ENCODE measurements around the gene DESI2. TPM values are rescaled to one million over a fixed set of nuclear protein-coding genes. Genes with fewer than 3 reads are reported as not detected.

DESI2 gene
- total and polyA plus RNA-seq, 2 of the 8 experiments (the other 6 are each of a cell fraction or from before 2014, with no cell fraction given) = 54.0 to 110 TPM

DNA sequence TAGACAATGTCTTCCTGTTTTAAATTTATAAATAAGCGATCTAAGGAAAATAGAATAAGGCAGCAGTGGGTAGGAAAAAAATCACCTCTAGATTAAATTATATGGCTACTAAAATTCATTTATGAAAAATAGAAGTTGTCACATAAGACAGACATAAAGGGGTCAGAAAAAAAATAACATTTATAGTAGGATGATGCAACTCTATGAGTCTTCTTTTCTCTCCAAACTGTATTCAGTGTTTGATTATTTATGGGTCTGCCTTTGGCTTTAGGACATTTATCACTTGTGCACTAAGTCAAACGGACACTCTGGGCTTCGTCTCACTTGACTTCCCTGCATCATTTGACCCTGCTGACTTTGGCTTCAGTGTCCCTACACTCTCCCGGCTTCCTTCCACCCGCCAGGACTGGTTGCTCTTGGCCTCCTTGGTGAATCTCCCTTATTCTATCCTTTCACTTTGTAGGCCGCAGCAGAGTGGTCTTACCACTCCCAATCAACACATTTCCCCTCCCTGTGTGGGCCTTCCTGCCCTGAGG lies 47.0 kb upstream of the DESI2 start:
- Histone ChIP-seq H3K79me2 (ENCODE audit: control insufficient read depth in 1 of 2, insufficient read depth in 2 of 2, low read length in 2 of 2) (no peaks in the 10 kb centered on the region), H3K4me1 (replicated peaks in 1 of 4; ENCODE audit: control insufficient read depth in 3 of 4, insufficient read depth in 4 of 4, low read length in 3 of 4) (no peaks in the 10 kb centered on the region), H2BK120ac (replicated peaks; ENCODE audit: low read depth, low read length) (no peak overlapping the region), H3K14ac (ENCODE audit: insufficient read length) (no peak overlapping the region), H4K5ac (ENCODE audit: insufficient read length, low read depth, low read length) (no peak overlapping the region), H3K9me3 (ENCODE audit: insufficient read depth in 2 of 2, low read depth in 1 of 2, low read length in 1 of 2) (no peaks in the 10 kb centered on the region), H3K79me1 (ENCODE audit: low read depth, low read length) (no peaks in the 10 kb centered on the region), H3K9ac (replicated peaks in 1 of 4; ENCODE audit: extremely low read depth in 1 of 4, low read depth in 3 of 4, low read length in 3 of 4) (no peak overlapping the region), H3K18ac (ENCODE audit: extremely low read depth, low read length) (no peak overlapping the region), H3K27ac (ENCODE audit: low read depth, low read length) (no peak overlapping the region), H4K20me1 (replicated peaks in 1 of 2; ENCODE audit: control insufficient read depth in 1 of 2, insufficient read depth in 2 of 2, low read length in 2 of 2) (no peaks in the 10 kb centered on the region), H2BK20ac (ENCODE audit: low read length) (no peak overlapping the region), H3K27me3 (replicated peaks in 1 of 4; ENCODE audit: control insufficient read depth in 3 of 4, extremely low read depth in 1 of 4, insufficient read depth in 3 of 4, low read length in 3 of 4) (no peaks in the 10 kb centered on the region), H2AFZ (ENCODE audit: low read length) (no peak overlapping the region), H3K23me2 (ENCODE audit: low read depth, low read length) (no peaks in the 10 kb centered on the region), H3K36me3 (ENCODE audit: control insufficient read depth in 2 of 4, insufficient read depth in 4 of 4, low read length in 3 of 4) (no peaks in the 10 kb centered on the region), H4K8ac (ENCODE audit: extremely low read depth, insufficient read depth, low read length) (no peak overlapping the region), H3K4me2 (ENCODE audit: insufficient read depth in 1 of 2, low read depth in 2 of 2, low read length in 2 of 2) (no peak overlapping the region), H2BK5ac (ENCODE audit: low read depth, low read length) (no peak overlapping the region), H4K91ac (replicated peaks; ENCODE audit: insufficient read length, low read length) (no peak overlapping the region), H3K23ac (ENCODE audit: insufficient read length) (no peak overlapping the region), H2AK5ac (ENCODE audit: low read depth, low read length) (no peak overlapping the region), H2BK12ac (ENCODE audit: low read depth, low read length) (no peak overlapping the region), H3K56ac (replicated peaks; ENCODE audit: insufficient read length, low read depth, low read length) (no peak overlapping the region), H2BK15ac (ENCODE audit: low read length) (no peak overlapping the region), H3K4ac (replicated peaks; ENCODE audit: insufficient read length, low read depth, low read length) (no peak overlapping the region), H3K4me3 (ENCODE audit: extremely low read depth in 1 of 4, insufficient read depth in 2 of 4, low read depth in 3 of 4, low read length in 4 of 4) (no peak overlapping the region)
- TF ChIP-seq CEBPB (IDR thresholded peaks at IDR 0.05; ENCODE audit: low read depth, low read length) (0 out of 2 replicates have a peak, but pooled peaks have one; percentile 24), MAFK (IDR thresholded peaks at IDR 0.05; ENCODE audit: low read depth, low read length) (no peak)
- CTCF ChIA-PET (ENCODE audit: partially characterized antibody) = interaction anchor here (0.9 to 4.1 kb wide), 8 partner anchors 8 to 197 kb away, joined by 3 to 64 read pairs (median 16); partner anchors contain the start of gene DESI2
- 90% methylated on average over 6 of the region's 6 CpGs; no CpG with 5 or more reads in 1 of the 2 experiments for WGBS, 2 experiments (ENCODE audit: extremely low coverage in 1 of 2, insufficient coverage in 1 of 2, insufficient read length in 1 of 2, insufficient replicate concordance in 2 of 2, low coverage in 1 of 2, low lambda C conversion rate in 2 of 2, missing lambda C conversion rate in 1 of 2)
- POLR2A ChIA-PET (ENCODE audit: partially characterized antibody) = interaction anchor here (1.3 kb wide), 1 partner anchor 48 kb away, joined by 3 read pairs; no protein-coding TSS in a partner anchor
- FAIRE-seq (no peak), DNase-seq (ENCODE audit: low read depth in 1 of 2, low spot score in 2 of 2) (no peak)

Measured in H1 (cell line).